Neural cell (in vitro differentiated cells): ENCODE measurements around the gene GRHL3. TPM values are rescaled to one million over a fixed set of nuclear protein-coding genes. Genes with fewer than 3 reads are reported as not detected.

ENCODE experiments used
- H2AFZ ChIP-seq: fragments of 200-600, 300-800 bp; sonication (generic), shearing (Covaris generic); 2 replicates; pipeline ENCODE4 v1.6.0; 2014; ENCODE audit warnings: low read depth, mild to moderate bottlenecking, antibody characterized with exemption, low read length, moderate library complexity
- H3F3A ChIP-seq: fragments of 200-600 bp; shearing (Covaris generic); 2 replicates; pipeline ENCODE4 v1.6.1; 2016; ENCODE audit warnings: mild to moderate bottlenecking, moderate library complexity, mixed read lengths, antibody characterized with exemption, low read length; ENCODE audit not compliant: insufficient read depth, poor library complexity, severe bottlenecking
- H3K27ac ChIP-seq: fragments of 200-600, 300-800 bp; sonication (generic), shearing (Covaris generic); 2 replicates; pipeline ENCODE4 v1.5.1; 2014; ENCODE audit warnings: mild to moderate bottlenecking, low read length, moderate library complexity
- H3K27me3 ChIP-seq: fragments of 300-800, 200-600 bp; sonication (generic), shearing (Covaris generic); 2 replicates; pipeline ENCODE4 v1.6.0; 2014; ENCODE audit warnings: mild to moderate bottlenecking, low read depth, low read length, moderate library complexity; ENCODE audit not compliant: insufficient read depth
- H3K36me3 ChIP-seq: fragments of 300-800, 200-600 bp; sonication (generic), shearing (Covaris generic); 2 replicates; pipeline ENCODE4 v1.5.1; 2014; ENCODE audit warnings: mild to moderate bottlenecking, antibody characterized with exemption, low read length, moderate library complexity; ENCODE audit not compliant: insufficient read depth
- H3K4me2 ChIP-seq: fragments of 300-800, 200-600 bp; sonication (generic), shearing (Covaris generic); 2 replicates; pipeline ENCODE4 v1.6.0; 2014; ENCODE audit warnings: mild to moderate bottlenecking, low read length
- H3K4me3 ChIP-seq: fragments of 300-800, 200-600 bp; sonication (generic), shearing (Covaris generic); 2 replicates; pipeline ENCODE4 v1.5.1; 2014; ENCODE audit warnings: mild to moderate bottlenecking, low read length, moderate library complexity
- H3K79me2 ChIP-seq: fragments of 200-600 bp; shearing (Covaris generic); replicated peaks from 2 replicates; pipeline ENCODE4 v1.6.0; 2014; ENCODE audit warnings: mild to moderate bottlenecking, low read length, moderate library complexity; ENCODE audit not compliant: insufficient read depth
- H3K9ac ChIP-seq: fragments of 300-800, 200-600 bp; sonication (generic), shearing (Covaris generic); 2 replicates; pipeline ENCODE4 v1.6.1; 2016; ENCODE audit warnings: mild to moderate bottlenecking, low read length, mixed read lengths
- H3K9me2 ChIP-seq: fragments of 200-600 bp; shearing (Covaris generic); 2 replicates; pipeline ENCODE4 v1.6.1; 2016; ENCODE audit warnings: mild to moderate bottlenecking, low read length, mixed read lengths; ENCODE audit not compliant: insufficient read depth
- H3K9me3 ChIP-seq: fragments of 200-600, 300-800 bp; sonication (generic), shearing (Covaris generic); 2 replicates; pipeline ENCODE4 v1.6.1; 2016; ENCODE audit warnings: mild to moderate bottlenecking, mixed run types, low read length, moderate library complexity, mixed read lengths
- H4K20me1 ChIP-seq: fragments of 200-600 bp; shearing (Covaris generic); 2 replicates; pipeline ENCODE4 v1.6.1; 2016; ENCODE audit warnings: mild to moderate bottlenecking, mixed run types; ENCODE audit not compliant: insufficient read depth
- CTCF ChIP-seq: fragments of 450-650 bp; IDR thresholded peaks from 2 replicates; pipeline ENCODE4 v1.5.1; 2014; ENCODE audit warnings: antibody characterized with exemption, mild to moderate bottlenecking, moderate library complexity; ENCODE audit not compliant: poor library complexity, severe bottlenecking
- EP300 ChIP-seq: fragments of 450-650 bp; conservative IDR thresholded peaks from 2 replicates; pipeline ENCODE4 v1.6.1; 2014; ENCODE audit warnings: antibody characterized with exemption, mild to moderate bottlenecking, moderate library complexity; ENCODE audit not compliant: poor library complexity, severe bottlenecking
- EZH2 ChIP-seq: fragments of 200-600, 300-800 bp; shearing (Covaris generic), sonication (generic); IDR thresholded peaks from 2 replicates; pipeline ENCODE4 v1.6.1; 2014; ENCODE audit warnings: antibody characterized with exemption, low read length, borderline replicate concordance, mild to moderate bottlenecking; ENCODE audit not compliant: insufficient read depth, poor library complexity, severe bottlenecking
- MXI1 ChIP-seq: fragments of 450-650 bp; conservative IDR thresholded peaks from 2 replicates; pipeline ENCODE4 v1.6.1; 2014; ENCODE audit warnings: antibody characterized with exemption, mild to moderate bottlenecking; ENCODE audit not compliant: poor library complexity, severe bottlenecking
- POLR2AphosphoS5 ChIP-seq: IDR thresholded peaks from 2 replicates; pipeline ENCODE4 v1.6.1; 2012
- RAD21 ChIP-seq: fragments of 450-650 bp; conservative IDR thresholded peaks from 2 replicates; pipeline ENCODE4 v1.6.1; 2014; ENCODE audit warnings: antibody characterized with exemption, mild to moderate bottlenecking, moderate library complexity
- REST ChIP-seq: IDR thresholded peaks from 2 replicates; pipeline ENCODE4 v1.6.1; 2012; ENCODE audit warnings: borderline replicate concordance
- SMC3 ChIP-seq: fragments of 450-650 bp; conservative IDR thresholded peaks from 2 replicates; pipeline ENCODE4 v1.6.1; 2014; ENCODE audit warnings: antibody characterized with exemption, mild to moderate bottlenecking, moderate library complexity; ENCODE audit not compliant: poor library complexity
- TAF1 ChIP-seq: IDR thresholded peaks from 2 replicates; pipeline ENCODE4 v1.6.1; 2012; ENCODE audit warnings: low read depth
- polyA plus RNA-seq: library from polyadenylated mRNA; depleted of rRNA; stranded (reverse); fragments of >200 nt; gene quantifications from 2 replicates; pipeline ENCODE4 v1.2.3, GENCODE V29; 2014

GRHL3 gene
- polyA plus RNA-seq, 1 donor from 2014 or later: not detected

DNA sequence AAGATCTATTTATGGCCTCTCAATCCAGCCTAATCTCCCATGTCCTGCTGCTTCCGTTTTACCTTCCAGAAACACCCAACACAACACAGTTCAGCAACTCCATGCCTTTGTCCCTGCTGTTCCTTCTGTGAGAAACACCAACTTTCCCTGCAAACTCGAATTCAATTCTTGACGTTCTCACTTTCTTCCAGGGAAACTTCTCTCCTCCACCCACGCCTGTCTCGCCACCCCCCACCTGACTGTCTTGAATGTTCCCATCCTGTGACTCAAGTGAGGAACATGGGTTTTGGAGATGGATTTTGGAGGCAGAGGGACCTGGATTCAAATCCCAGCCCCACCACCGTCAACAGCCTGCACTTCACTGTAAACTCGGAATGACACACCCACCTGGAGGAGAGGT, 44.8 kb downstream of the GRHL3 start:
- no peak overlapping the region for H3K4me2 ChIP-seq
- no peak overlapping the region for H3K9ac ChIP-seq
- no peaks in the 10 kb centered on the region for H3K9me2 ChIP-seq
- no peaks in the 10 kb centered on the region for H3K79me2 ChIP-seq
- no peak overlapping the region for H3K27ac ChIP-seq
- H3K27me3 ChIP-seq: no peaks in the 10 kb centered on the region
- no peaks in the 10 kb centered on the region for H3F3A ChIP-seq
- H4K20me1 ChIP-seq: no peaks in the 10 kb centered on the region
- no peaks in the 10 kb centered on the region for H3K36me3 ChIP-seq
- H2AFZ ChIP-seq: no peak overlapping the region
- TF ChIP-seq CTCF (no peak), MXI1 (no peak), EZH2 (no peak), EP300 (no peak), RAD21 (no peak), POLR2AphosphoS5 (no peak), REST (no peak), TAF1 (no peak), SMC3 (no peak)
- no peak overlapping the region for H3K4me3 ChIP-seq
- H3K9me3 ChIP-seq: no peaks in the 10 kb centered on the region

- no peak overlapping the region for H3K4me3 ChIP-seq
- no peaks in the 10 kb centered on the region for H3K79me2 ChIP-seq
- H3K9me2 ChIP-seq: no peaks in the 10 kb centered on the region
- no peaks in the 10 kb centered on the region for H3K27me3 ChIP-seq
- H3F3A ChIP-seq: no peaks in the 10 kb centered on the region
- H4K20me1 ChIP-seq: no peaks in the 10 kb centered on the region
- no peak overlapping the region for H3K9ac ChIP-seq
- no peak for TF ChIP-seq POLR2AphosphoS5
- no peak for TF ChIP-seq SMC3
- no peak for TF ChIP-seq TAF1
- no peak for TF ChIP-seq RAD21
- no peak for TF ChIP-seq CTCF
- no peak for TF ChIP-seq REST
- no peak for TF ChIP-seq MXI1
- TF ChIP-seq EZH2: no peak
- TF ChIP-seq EP300: no peak
- H3K4me2 ChIP-seq: no peak overlapping the region
- H3K36me3 ChIP-seq: no peaks in the 10 kb centered on the region
- H3K27ac ChIP-seq: no peak overlapping the region
- no peak overlapping the region for H2AFZ ChIP-seq
- H3K9me3 ChIP-seq: no peaks in the 10 kb centered on the region
Observed at GRCh38 chr1:24364605-24364974, 45.4 kb downstream of the GRHL3 start.
